SH-SY5Y (cell line): Measurements from ENCODE around the gene ZNF217.

ENCODE experiments used
- GATA2 ChIP-seq: IDR thresholded peaks from 2 replicates; pipeline ENCODE4 v1.6.1; 2011; ENCODE audit warnings: mild to moderate bottlenecking, low read depth, low read length
- GATA3 ChIP-seq: IDR thresholded peaks from 2 replicates; pipeline ENCODE4 v1.6.1; 2011; ENCODE audit warnings: low read depth, mild to moderate bottlenecking, low read length, moderate library complexity

GRCh38 chr20:53561505-53561904 lies 32.1 kb downstream of the ZNF217 start:
- TF ChIP-seq GATA2 = no peak
- no peak for TF ChIP-seq GATA3
